GM23338 (cell line): ENCODE data around the gene ETHE1. TPM values are rescaled to one million over a fixed set of nuclear protein-coding genes. Genes with fewer than 3 reads are reported as not detected.

Source experiments
- ATAC-seq: fragments of 200-7000 bp; cut with Tn5 transposase; 3 replicates; pipeline ENCODE4 v1.9.1; 2020
- DNase-seq: peaks from one replicate; pipeline ENCODE4 v3.0.0-alpha.2; 2015; ENCODE audit warnings: low spot score
- H2AFZ ChIP-seq: fragments of 200-600 bp; sonication (generic); 2 replicates; pipeline ENCODE4 v1.8.0; 2016; ENCODE audit warnings: antibody characterized with exemption, mild to moderate bottlenecking, moderate library complexity
- H3F3A ChIP-seq: fragments of 200-600 bp; sonication (generic); replicated peaks from 2 replicates; pipeline ENCODE4 v1.8.0; 2017; ENCODE audit warnings: antibody characterized with exemption, mixed run types, low read depth
- H3K27ac ChIP-seq: fragments of 200-600 bp; sonication (generic); 2 replicates; pipeline ENCODE4 v1.6.1; 2016; ENCODE audit warnings: low read depth
- H3K27me3 ChIP-seq: fragments of 200-600 bp; sonication (generic); 2 replicates; pipeline ENCODE4 v1.8.0; 2016; ENCODE audit warnings: mild to moderate bottlenecking, mixed run types, moderate library complexity; ENCODE audit not compliant: insufficient read depth
- H3K36me3 ChIP-seq: fragments of 200-600 bp; sonication (generic); 2 replicates; pipeline ENCODE4 v1.8.0; 2016; ENCODE audit warnings: mild to moderate bottlenecking; ENCODE audit not compliant: insufficient read depth
- H3K4me1 ChIP-seq: fragments of 200-600 bp; sonication (generic); 2 replicates; pipeline ENCODE4 v1.8.0; 2016; ENCODE audit warnings: mild to moderate bottlenecking, moderate library complexity; ENCODE audit not compliant: insufficient read depth
- H3K4me2 ChIP-seq: fragments of 200-600 bp; sonication (generic); 2 replicates; pipeline ENCODE4 v1.7.1; 2017; ENCODE audit warnings: mixed run types
- H3K4me3 ChIP-seq: fragments of 200-600 bp; sonication (generic); 2 replicates; pipeline ENCODE4 v1.6.1; 2016; ENCODE audit warnings: mixed run types
- H3K79me2 ChIP-seq: fragments of 200-600 bp; sonication (generic); replicated peaks from 2 replicates; pipeline ENCODE4 v1.8.0; 2017; ENCODE audit warnings: mild to moderate bottlenecking; ENCODE audit not compliant: insufficient read depth
- H3K9me2 ChIP-seq: fragments of 200-600 bp; sonication (generic); 2 replicates; pipeline ENCODE4 v1.8.0; 2017; ENCODE audit not compliant: insufficient read depth
- H4K20me1 ChIP-seq: fragments of 200-600 bp; sonication (generic); replicated peaks from 2 replicates; pipeline ENCODE4 v1.8.0; 2017; ENCODE audit warnings: mild to moderate bottlenecking; ENCODE audit not compliant: insufficient read depth
- H3K27ac Mint-ChIP-seq: 2 replicates; pipeline ENCODE4 v1.8.0; 2020; ENCODE audit warnings: inconsistent platforms, mild to moderate bottlenecking, moderate library complexity, mixed read lengths
- H3K27me3 Mint-ChIP-seq: 3 replicates; pipeline ENCODE4 v1.8.0; 2022; ENCODE audit warnings: low read depth, mild to moderate bottlenecking, moderate library complexity, mixed read lengths, inconsistent platforms; ENCODE audit not compliant: insufficient read depth, poor library complexity
- H3K36me3 Mint-ChIP-seq: 3 replicates; pipeline ENCODE4 v1.8.0; 2021; ENCODE audit warnings: low read depth, mild to moderate bottlenecking, inconsistent platforms, moderate library complexity, mixed read lengths
- H3K4me1 Mint-ChIP-seq: 3 replicates; pipeline ENCODE4 v1.8.0; 2020; ENCODE audit warnings: mild to moderate bottlenecking, inconsistent platforms, mixed read lengths
- H3K4me3 Mint-ChIP-seq: 3 replicates; pipeline ENCODE4 v1.8.0; 2021; ENCODE audit warnings: moderate library complexity, mild to moderate bottlenecking, inconsistent platforms, mixed read lengths
- H3K9me3 Mint-ChIP-seq: 3 replicates; pipeline ENCODE4 v1.8.0; 2020; ENCODE audit warnings: moderate library complexity, mild to moderate bottlenecking, inconsistent platforms, mixed read lengths
- CREB1 ChIP-seq: fragments of 250-450 bp; sonication (Bioruptor Pico); IDR thresholded peaks from 2 replicates; pipeline ENCODE4 v1.5.0; 2020; ENCODE audit warnings: low read depth, mild to moderate bottlenecking, moderate library complexity
- CTCF ChIP-seq, 2 experiments: fragments of 200-600 bp in 1 of 2; sonication (generic) in 1 of 2; conservative IDR thresholded peaks; 2 replicates each; pipeline versions ENCODE4 v1.5.1 to v1.6.1; 2016 to 2017; ENCODE audit warnings: antibody characterized with exemption in 2 of 2, low read depth in 2 of 2, mild to moderate bottlenecking in 2 of 2, moderate library complexity in 1 of 2
- EZH2 ChIP-seq: fragments of 200-600 bp; sonication (generic); IDR thresholded peaks from one replicate; pipeline ENCODE4 v1.8.0; 2017; ENCODE audit warnings: antibody characterized with exemption, mild to moderate bottlenecking, low read depth; ENCODE audit not compliant: unreplicated experiment
- EZH2phosphoT487 ChIP-seq: fragments of 200-600 bp; sonication (generic); IDR thresholded peaks from one replicate; pipeline ENCODE4 v1.8.1; 2018; ENCODE audit warnings: antibody characterized with exemption; ENCODE audit not compliant: unreplicated experiment
- JUNB ChIP-seq: IDR thresholded peaks from one replicate; pipeline ENCODE4 v1.6.1; 2016; ENCODE audit warnings: antibody characterized with exemption; ENCODE audit not compliant: unreplicated experiment
- NANOG ChIP-seq: IDR thresholded peaks from 2 replicates; pipeline ENCODE4 v1.6.1; 2016; ENCODE audit warnings: antibody characterized with exemption, borderline replicate concordance
- POLR2AphosphoS5 ChIP-seq: IDR thresholded peaks from 2 replicates; pipeline ENCODE4 v1.6.1; 2016; ENCODE audit warnings: antibody characterized with exemption, low read depth
- REST ChIP-seq: IDR thresholded peaks from one replicate; pipeline ENCODE4 v1.6.1; 2018; ENCODE audit warnings: antibody characterized with exemption; ENCODE audit not compliant: unreplicated experiment
- STAT1 ChIP-seq: IDR thresholded peaks from one replicate; pipeline ENCODE4 v1.6.1; 2016; ENCODE audit warnings: antibody characterized with exemption; ENCODE audit not compliant: unreplicated experiment
- ZNF114 ChIP-seq: fragments of 250-450 bp; sonication (Bioruptor Pico); IDR thresholded peaks from 2 replicates; pipeline ENCODE4 v1.5.0; 2020; ENCODE audit warnings: mild to moderate bottlenecking, moderate library complexity
- ZNF331 ChIP-seq: fragments of 250-450 bp; sonication (Bioruptor Pico); IDR thresholded peaks from 2 replicates; pipeline ENCODE4 v1.5.0; 2020; ENCODE audit warnings: low read depth, mild to moderate bottlenecking, moderate library complexity
- polyA plus RNA-seq: library from polyadenylated mRNA; unstranded; fragments of >200 nt; fragmentation: Nextera tagmentation; extraction: Ambion mirVana; gene quantifications from 2 replicates; pipeline ENCODE4 v1.2.1, GENCODE V29; 2016
- total RNA-seq: library from RNA; depleted of rRNA; stranded (reverse); fragments of >200 nt; shearing (Covaris generic); gene quantifications from 2 replicates; pipeline ENCODE4 v1.2.3, GENCODE V29; 2014
- TF ChIP-seq, protein P1 (sequence below): fragments of 250-450 bp; sonication (Bioruptor Pico); IDR thresholded peaks from 2 replicates; pipeline ENCODE4 v1.5.0; 2020; ENCODE audit warnings: mild to moderate bottlenecking, moderate library complexity

Gene ETHE1
- total and polyA plus RNA-seq, 2 experiments from 2014 or later: 11.1 to 25.5 TPM

- Histone ChIP-seq H2AFZ (no peak overlapping the region), H3F3A (no peaks in the 10 kb centered on the region), H3K4me1 (no peaks in the 10 kb centered on the region), H3K27ac (no peak overlapping the region), H3K9me2 (no peaks in the 10 kb centered on the region), H3K4me2 (no peak overlapping the region), H3K36me3 (no peaks in the 10 kb centered on the region), H4K20me1 (no peaks in the 10 kb centered on the region), H3K4me3 (no peak overlapping the region), H3K79me2 (no peaks in the 10 kb centered on the region), H3K27me3 (no peaks in the 10 kb centered on the region)
- Mint-ChIP-seq H3K36me3 (no peaks in the 10 kb centered on the region), H3K4me3 (no peak overlapping the region), H3K4me1 (no peaks in the 10 kb centered on the region), H3K27me3 (peaks cover 3% of the 10 kb centered on the region), H3K9me3 (no peaks in the 10 kb centered on the region), H3K27ac (no peak overlapping the region)
- ATAC-seq (no peak), DNase-seq (no peak)
- no peak for TF ChIP-seq NANOG
- no peak for TF ChIP-seq REST
- no peak for TF ChIP-seq ZNF114 (CRISPR knock-in tag)
- no peak for TF ChIP-seq JUNB
- TF ChIP-seq, protein P1, sequence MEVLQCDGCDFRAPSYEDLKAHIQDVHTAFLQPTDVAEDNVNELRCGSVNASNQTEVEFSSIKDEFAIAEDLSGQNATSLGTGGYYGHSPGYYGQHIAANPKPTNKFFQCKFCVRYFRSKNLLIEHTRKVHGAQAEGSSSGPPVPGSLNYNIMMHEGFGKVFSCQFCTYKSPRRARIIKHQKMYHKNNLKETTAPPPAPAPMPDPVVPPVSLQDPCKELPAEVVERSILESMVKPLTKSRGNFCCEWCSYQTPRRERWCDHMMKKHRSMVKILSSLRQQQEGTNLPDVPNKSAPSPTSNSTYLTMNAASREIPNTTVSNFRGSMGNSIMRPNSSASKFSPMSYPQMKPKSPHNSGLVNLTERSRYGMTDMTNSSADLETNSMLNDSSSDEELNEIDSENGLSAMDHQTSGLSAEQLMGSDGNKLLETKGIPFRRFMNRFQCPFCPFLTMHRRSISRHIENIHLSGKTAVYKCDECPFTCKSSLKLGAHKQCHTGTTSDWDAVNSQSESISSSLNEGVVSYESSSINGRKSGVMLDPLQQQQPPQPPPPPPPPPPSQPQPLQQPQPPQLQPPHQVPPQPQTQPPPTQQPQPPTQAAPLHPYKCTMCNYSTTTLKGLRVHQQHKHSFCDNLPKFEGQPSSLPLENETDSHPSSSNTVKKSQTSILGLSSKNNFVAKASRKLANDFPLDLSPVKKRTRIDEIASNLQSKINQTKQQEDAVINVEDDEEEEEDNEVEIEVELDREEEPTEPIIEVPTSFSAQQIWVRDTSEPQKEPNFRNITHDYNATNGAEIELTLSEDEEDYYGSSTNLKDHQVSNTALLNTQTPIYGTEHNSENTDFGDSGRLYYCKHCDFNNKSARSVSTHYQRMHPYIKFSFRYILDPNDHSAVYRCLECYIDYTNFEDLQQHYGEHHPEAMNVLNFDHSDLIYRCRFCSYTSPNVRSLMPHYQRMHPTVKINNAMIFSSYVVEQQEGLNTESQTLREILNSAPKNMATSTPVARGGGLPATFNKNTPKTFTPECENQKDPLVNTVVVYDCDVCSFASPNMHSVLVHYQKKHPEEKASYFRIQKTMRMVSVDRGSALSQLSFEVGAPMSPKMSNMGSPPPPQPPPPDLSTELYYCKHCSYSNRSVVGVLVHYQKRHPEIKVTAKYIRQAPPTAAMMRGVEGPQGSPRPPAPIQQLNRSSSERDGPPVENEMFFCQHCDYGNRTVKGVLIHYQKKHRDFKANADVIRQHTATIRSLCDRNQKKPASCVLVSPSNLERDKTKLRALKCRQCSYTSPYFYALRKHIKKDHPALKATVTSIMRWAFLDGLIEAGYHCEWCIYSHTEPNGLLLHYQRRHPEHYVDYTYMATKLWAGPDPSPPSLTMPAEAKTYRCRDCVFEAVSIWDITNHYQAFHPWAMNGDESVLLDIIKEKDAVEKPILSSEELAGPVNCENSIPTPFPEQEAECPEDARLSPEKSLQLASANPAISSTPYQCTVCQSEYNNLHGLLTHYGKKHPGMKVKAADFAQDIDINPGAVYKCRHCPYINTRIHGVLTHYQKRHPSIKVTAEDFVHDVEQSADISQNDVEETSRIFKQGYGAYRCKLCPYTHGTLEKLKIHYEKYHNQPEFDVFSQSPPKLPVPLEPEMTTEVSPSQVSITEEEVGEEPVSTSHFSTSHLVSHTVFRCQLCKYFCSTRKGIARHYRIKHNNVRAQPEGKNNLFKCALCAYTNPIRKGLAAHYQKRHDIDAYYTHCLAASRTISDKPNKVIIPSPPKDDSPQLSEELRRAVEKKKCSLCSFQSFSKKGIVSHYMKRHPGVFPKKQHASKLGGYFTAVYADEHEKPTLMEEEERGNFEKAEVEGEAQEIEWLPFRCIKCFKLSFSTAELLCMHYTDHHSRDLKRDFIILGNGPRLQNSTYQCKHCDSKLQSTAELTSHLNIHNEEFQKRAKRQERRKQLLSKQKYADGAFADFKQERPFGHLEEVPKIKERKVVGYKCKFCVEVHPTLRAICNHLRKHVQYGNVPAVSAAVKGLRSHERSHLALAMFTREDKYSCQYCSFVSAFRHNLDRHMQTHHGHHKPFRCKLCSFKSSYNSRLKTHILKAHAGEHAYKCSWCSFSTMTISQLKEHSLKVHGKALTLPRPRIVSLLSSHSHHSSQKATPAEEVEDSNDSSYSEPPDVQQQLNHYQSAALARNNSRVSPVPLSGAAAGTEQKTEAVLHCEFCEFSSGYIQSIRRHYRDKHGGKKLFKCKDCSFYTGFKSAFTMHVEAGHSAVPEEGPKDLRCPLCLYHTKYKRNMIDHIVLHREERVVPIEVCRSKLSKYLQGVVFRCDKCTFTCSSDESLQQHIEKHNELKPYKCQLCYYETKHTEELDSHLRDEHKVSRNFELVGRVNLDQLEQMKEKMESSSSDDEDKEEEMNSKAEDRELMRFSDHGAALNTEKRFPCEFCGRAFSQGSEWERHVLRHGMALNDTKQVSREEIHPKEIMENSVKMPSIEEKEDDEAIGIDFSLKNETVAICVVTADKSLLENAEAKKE (CRISPR knock-in tag): no peak
- no peak for TF ChIP-seq EZH2
- TF ChIP-seq EZH2phosphoT487: no peak
- TF ChIP-seq ZNF331: no peak
- no peak for TF ChIP-seq CTCF (conservative IDR thresholded peaks at IDR 0.05; ENCODE audit: low read depth in 2 of 2)
- no peak for TF ChIP-seq POLR2AphosphoS5
- TF ChIP-seq STAT1: no peak
- no peak for TF ChIP-seq CREB1 (CRISPR knock-in tag)
These were observed 43.7 kb downstream of the ETHE1 start for GRCh38 chr19:43483281-43483680.
